HG03135 (cell line): ENCODE data around the gene GPC6.

ENCODE experiments used
- ATAC-seq: cut with Tn5 transposase; IDR thresholded peaks from one replicate; pipeline ENCODE4 v1.9.1; 2021; ENCODE audit warnings: mild to moderate bottlenecking, moderate library complexity; ENCODE audit not compliant: unreplicated experiment

The GPC6 gene

GRCh38 chr13:93670866-93671265, 444.3 kb downstream of the GPC6 start:
- no peak for ATAC-seq

GRCh38 chr13:93672996-93673395, 446.4 kb downstream of the GPC6 start:
- no peak for ATAC-seq

GRCh38 chr13:93673885-93674284, 447.3 kb downstream of the GPC6 start:
- no peak for ATAC-seq

- no peak for ATAC-seq
These were observed 447.7 kb downstream of the GPC6 start for GRCh38 chr13:93674337-93674755.

- ATAC-seq = no peak
These were observed 453.7 kb downstream of the GPC6 start for GRCh38 chr13:93680329-93680728.

- ATAC-seq = no peak
These were observed 459.3 kb downstream of the GPC6 start for GRCh38 chr13:93685900-93686299.

- no peak for ATAC-seq
These were observed 459.8 kb downstream of the GPC6 start for GRCh38 chr13:93686399-93686798.

GRCh38 chr13:93687261-93687660, 460.7 kb downstream of the GPC6 start:
- no peak for ATAC-seq

GRCh38 chr13:93689333-93689732, 462.7 kb downstream of the GPC6 start:
- no peak for ATAC-seq

- no peak for ATAC-seq
These were observed 463.5 kb downstream of the GPC6 start for GRCh38 chr13:93690139-93690538.

GRCh38 chr13:93698016-93698613, 471.5 kb downstream of the GPC6 start:
- ATAC-seq = no peak

GRCh38 chr13:93700115-93700514, 473.5 kb downstream of the GPC6 start:
- no peak for ATAC-seq

- ATAC-seq = no peak
These were observed 481.9 kb downstream of the GPC6 start for GRCh38 chr13:93708308-93709075.

- no peak for ATAC-seq
These were observed 483.1 kb downstream of the GPC6 start for GRCh38 chr13:93709506-93710244.

- no peak for ATAC-seq
These were observed 487.6 kb downstream of the GPC6 start for GRCh38 chr13:93714171-93714570.

GRCh38 chr13:93715866-93716265, 489.3 kb downstream of the GPC6 start:
- ATAC-seq = no peak

GRCh38 chr13:93716623-93717022, 490.0 kb downstream of the GPC6 start:
- ATAC-seq = no peak

GRCh38 chr13:93721483-93721882, 494.9 kb downstream of the GPC6 start:
- ATAC-seq = no peak

- no peak for ATAC-seq
These were observed 496.7 kb downstream of the GPC6 start for GRCh38 chr13:93723316-93723715.

GRCh38 chr13:93724187-93724586, 497.6 kb downstream of the GPC6 start:
- ATAC-seq = no peak

GRCh38 chr13:93726173-93726957, 499.8 kb downstream of the GPC6 start:
- no peak for ATAC-seq
